Measurements from ENCODE around the gene NSUN4. TPM values are rescaled to one million over a fixed set of nuclear protein-coding genes. Genes with fewer than 3 reads are reported as not detected.

NSUN4 gene
- total and polyA plus RNA-seq, 2 of the 13 experiments (the other 11 are each of a cell fraction or from before 2014, with no cell fraction given): 21.5 to 23.5 TPM

GRCh38 chr1:46401964-46402626 is 61.5 kb downstream of the NSUN4 start (continued):
- 0 out of 2 replicates have a peak, but pooled peaks have one; percentile 16 for TF ChIP-seq ZNF609 (CRISPR knock-in tag; IDR thresholded peaks at IDR 0.05; ENCODE audit: borderline replicate concordance)
- peak; percentile 70 for TF ChIP-seq SAP130 (CRISPR knock-in tag; IDR thresholded peaks at IDR 0.05; ENCODE audit: low read depth)
- TF ChIP-seq KLF13 (CRISPR knock-in tag; IDR thresholded peaks at IDR 0.05): no peak
- TF ChIP-seq, protein P1, sequence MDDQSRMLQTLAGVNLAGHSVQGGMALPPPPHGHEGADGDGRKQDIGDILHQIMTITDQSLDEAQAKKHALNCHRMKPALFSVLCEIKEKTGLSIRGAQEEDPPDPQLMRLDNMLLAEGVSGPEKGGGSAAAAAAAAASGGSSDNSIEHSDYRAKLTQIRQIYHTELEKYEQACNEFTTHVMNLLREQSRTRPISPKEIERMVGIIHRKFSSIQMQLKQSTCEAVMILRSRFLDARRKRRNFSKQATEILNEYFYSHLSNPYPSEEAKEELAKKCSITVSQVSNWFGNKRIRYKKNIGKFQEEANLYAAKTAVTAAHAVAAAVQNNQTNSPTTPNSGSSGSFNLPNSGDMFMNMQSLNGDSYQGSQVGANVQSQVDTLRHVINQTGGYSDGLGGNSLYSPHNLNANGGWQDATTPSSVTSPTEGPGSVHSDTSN (CRISPR knock-in tag; IDR thresholded peaks at IDR 0.05; ENCODE audit: borderline replicate concordance): no peak
- TF ChIP-seq CENPX (CRISPR knock-in tag; IDR thresholded peaks at IDR 0.05): no peak
- TF ChIP-seq EHMT2 (IDR thresholded peaks at IDR 0.05; ENCODE audit: borderline replicate concordance, low read depth, low read length): no peak
- TF ChIP-seq XRCC5 (optimal IDR thresholded peaks at IDR 0.05; ENCODE audit: low read length): peak; percentile 56
- peak; percentile 52; the same call in 1 of the 2 replicates for TF ChIP-seq KDM4B (CRISPR knock-in tag; IDR thresholded peaks at IDR 0.05)
- no peak for TF ChIP-seq CERS6 (CRISPR knock-in tag; IDR thresholded peaks at IDR 0.05)
- no peak for TF ChIP-seq CBX5 (CRISPR knock-in tag; IDR thresholded peaks at IDR 0.05; ENCODE audit: borderline replicate concordance)
- TF ChIP-seq MYNN (CRISPR knock-in tag; IDR thresholded peaks at IDR 0.05; ENCODE audit: low read depth): no peak
- no peak for TF ChIP-seq ZNF251 (CRISPR knock-in tag; IDR thresholded peaks at IDR 0.05)
- TF ChIP-seq, protein P2, sequence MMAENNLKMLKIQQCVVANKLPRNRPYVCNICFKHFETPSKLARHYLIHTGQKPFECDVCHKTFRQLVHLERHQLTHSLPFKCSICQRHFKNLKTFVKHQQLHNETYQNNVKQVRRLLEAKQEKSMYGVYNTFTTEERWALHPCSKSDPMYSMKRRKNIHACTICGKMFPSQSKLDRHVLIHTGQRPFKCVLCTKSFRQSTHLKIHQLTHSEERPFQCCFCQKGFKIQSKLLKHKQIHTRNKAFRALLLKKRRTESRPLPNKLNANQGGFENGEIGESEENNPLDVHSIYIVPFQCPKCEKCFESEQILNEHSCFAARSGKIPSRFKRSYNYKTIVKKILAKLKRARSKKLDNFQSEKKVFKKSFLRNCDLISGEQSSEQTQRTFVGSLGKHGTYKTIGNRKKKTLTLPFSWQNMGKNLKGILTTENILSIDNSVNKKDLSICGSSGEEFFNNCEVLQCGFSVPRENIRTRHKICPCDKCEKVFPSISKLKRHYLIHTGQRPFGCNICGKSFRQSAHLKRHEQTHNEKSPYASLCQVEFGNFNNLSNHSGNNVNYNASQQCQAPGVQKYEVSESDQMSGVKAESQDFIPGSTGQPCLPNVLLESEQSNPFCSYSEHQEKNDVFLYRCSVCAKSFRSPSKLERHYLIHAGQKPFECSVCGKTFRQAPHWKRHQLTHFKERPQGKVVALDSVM (CRISPR knock-in tag; IDR thresholded peaks at IDR 0.05): 0 out of 2 replicates have a peak, but pooled peaks have one; percentile 19
- peak; percentile 53; the same call in 1 of the 2 replicates for TF ChIP-seq DMAP1 (CRISPR knock-in tag; IDR thresholded peaks at IDR 0.05)
- no peak for TF ChIP-seq TBP (CRISPR knock-in tag; IDR thresholded peaks at IDR 0.05)
- no peak for TF ChIP-seq GPBP1L1 (CRISPR knock-in tag; IDR thresholded peaks at IDR 0.05)
- TF ChIP-seq, protein P3, sequence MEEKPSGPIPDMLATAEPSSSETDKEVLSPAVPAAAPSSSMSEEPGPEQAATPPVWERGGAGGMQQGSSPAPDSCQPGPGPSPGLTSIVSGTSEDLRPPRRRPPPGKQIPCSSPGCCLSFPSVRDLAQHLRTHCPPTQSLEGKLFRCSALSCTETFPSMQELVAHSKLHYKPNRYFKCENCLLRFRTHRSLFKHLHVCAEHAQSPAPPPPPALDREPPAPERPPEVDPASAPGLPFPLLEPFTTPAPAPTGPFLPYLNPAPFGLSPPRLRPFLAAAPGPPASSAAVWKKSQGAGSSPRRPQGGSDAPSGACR (CRISPR knock-in tag; IDR thresholded peaks at IDR 0.05): peak; percentile 85
- TF ChIP-seq ZNF850 (CRISPR knock-in tag; conservative IDR thresholded peaks at IDR 0.05): no peak
- peak; percentile 74; the same call in 1 of the 2 replicates for TF ChIP-seq ZNF891 (CRISPR knock-in tag; IDR thresholded peaks at IDR 0.05)

All from HepG2 (cell line).